Measurements from ENCODE around the gene CELA3A.
"Not testable (repeated sequence)": the region's sequence is repeated elsewhere in the genome, so short reads cannot be mapped to it uniquely, and the experiment has no call there.

CELA3A gene

GRCh38 chr1:21982122-21982521, 19.3 kb upstream of the CELA3A start:
- not testable (repeated sequence) for DNase-seq (ENCODE audit: low spot score)

DNA sequence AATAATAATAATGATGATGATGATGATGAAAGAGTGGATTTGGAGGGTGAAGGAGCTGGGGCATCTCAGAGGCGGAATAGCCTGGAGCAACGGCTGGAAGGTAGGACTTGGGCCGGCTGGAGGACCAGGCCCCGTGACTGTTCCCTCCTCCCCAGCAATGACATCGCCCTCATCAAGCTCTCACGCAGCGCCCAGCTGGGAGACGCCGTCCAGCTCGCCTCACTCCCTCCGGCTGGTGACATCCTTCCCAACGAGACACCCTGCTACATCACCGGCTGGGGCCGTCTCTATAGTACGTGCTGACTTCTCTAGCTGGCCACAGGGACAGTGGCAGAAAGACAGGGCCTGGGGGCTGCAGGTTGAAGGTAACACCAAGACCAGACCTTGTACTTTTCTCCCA, 17.9 kb upstream of the CELA3A start:
- not testable (repeated sequence) for DNase-seq (ENCODE audit: low spot score)

DNA sequence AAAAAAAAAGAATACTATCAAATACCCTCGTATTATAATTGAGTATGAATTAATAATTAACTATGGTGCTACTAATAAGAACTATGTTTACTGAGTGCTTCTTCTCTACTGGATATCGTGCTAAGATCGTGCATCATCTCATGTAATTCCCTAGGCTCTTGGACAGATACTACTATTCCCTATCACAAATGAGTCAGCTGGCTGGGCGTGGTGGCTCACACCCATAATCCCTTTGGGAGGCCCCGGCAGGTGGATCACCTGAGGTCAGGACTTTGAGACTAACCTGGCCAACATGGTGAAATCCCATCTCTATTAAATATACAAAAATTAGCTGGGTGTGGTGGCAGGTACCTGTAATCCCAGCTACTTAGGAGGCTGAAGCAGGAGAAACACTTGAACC, 15.6 kb upstream of the CELA3A start:
- not testable (repeated sequence) for DNase-seq (ENCODE audit: low spot score)

DNA sequence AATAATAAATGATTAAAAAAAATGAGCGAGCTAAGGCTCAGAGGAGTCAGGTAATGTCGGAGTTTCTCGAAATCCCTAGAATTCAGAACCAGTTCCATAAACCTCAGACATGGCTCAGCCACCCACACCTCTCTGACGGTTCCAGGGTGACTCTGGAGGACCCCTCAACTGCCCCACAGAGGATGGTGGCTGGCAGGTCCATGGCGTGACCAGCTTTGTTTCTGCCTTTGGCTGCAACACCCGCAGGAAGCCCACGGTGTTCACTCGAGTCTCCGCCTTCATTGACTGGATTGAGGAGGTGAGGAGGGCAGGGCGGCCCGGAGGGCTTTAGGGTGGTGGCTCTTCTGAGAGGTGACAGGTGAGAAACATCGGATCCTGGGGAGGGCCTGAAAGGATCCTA, 15.1 kb upstream of the CELA3A start:
- DNase-seq (ENCODE audit: low spot score): not testable (repeated sequence)

DNA sequence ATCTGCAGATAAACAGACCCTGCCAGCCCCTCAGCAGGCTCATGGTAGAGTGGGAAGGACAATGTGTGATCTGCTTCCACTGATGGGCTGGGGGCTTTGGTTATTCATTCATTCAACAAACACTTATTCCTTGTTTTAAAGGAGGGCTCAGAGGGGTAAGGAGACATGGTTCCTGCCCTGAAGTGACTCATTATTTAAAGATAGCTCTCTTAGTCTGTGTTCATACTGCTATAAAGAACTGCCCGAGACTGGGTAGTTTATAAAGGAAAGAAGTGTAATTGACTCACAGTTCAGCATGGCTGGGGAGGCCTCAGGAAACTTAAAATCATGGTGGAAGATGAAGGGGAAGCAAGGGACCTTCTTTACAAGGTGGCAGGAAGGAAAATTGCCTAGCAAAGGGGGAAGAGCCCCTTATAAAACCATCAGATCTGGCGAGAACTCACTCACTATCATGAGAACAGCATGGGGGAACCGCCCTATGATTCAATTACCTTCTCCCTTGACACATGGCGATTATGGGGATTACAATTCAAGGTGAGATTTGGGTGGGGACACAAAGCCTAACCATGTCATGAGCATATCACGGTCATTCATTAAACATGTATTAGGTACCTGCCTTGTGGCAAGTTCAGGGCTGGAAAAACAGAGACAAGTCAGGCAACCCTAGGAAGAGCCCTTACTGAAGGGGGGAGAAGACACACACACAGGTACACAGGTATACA, 11.6 kb upstream of the CELA3A start:
- DNase-seq (ENCODE audit: low spot score): not testable (repeated sequence)

DNA sequence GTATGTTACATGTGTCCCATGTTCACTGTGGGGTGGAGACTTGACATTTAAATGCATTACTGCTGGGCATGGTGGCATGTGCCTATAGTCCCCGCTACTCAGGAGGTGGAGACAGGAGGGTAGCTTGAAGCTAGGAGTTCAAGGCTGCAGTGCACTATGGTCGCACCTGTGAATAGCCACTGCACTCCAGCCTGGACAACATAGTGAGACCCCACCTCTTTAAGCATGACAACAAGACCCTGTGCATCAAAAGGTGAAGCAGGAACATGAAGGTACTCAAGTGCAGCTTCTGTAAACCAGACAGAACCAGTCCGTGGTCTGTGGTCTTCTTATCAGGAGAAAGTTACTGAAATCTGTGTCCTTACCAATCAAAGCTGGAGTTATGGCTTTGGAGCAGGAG, 9.3 kb upstream of the CELA3A start:
- not testable (repeated sequence) for DNase-seq (ENCODE audit: low spot score)

- DNase-seq (ENCODE audit: low spot score): not testable (repeated sequence)
These were observed 6.7 kb upstream of the CELA3A start for GRCh38 chr1:21994716-21995115.

DNA sequence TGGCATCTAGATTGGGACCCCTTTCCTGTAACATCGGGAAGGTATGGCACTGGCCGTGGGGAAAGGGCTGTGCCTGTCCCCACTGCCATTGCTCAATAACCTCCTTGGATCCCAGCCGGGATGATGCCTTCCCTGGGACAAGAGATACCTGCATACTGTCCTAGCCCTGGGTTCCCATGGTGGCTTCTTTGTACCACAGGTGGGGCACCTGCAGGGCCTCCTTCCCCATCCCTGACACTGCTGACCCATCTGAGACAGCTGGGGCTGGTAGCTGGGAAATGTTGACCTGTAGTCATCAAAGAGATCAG, 4.8 kb upstream of the CELA3A start:
- DNase-seq (ENCODE audit: low spot score): not testable (repeated sequence)

DNA sequence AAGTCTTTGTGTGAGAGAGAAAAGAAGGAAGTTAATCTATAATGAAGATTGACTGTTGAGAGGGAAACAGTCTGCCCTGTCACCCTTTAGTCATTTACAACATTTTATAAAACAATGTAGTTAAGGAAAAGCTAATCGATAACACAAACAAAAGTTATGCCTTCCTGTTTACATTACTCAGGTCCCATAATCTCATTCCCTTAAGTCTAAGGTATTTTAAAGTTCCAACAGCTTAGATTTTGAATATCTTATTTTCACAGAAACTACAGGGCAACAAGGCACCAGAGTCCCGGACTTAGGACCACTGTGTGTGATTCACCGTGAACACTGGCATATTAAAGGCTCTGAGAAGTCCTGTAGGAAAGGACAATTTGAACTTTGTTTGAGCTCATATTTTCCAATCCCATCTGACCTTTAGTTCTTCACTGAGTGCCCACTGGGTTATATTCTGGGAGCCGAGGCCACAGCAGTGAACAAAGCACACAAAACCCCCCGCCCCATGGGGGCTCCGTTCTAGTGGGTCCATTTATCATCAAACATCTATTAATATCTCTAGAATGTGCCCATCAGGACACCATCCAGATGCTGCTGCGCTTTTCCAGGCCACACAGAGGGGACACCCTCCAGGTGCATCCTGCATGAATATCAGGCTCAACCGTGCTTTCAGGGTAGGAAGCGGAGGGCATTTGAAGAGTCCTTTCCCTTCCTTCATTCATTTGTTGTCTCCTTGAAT, 3.4 kb upstream of the CELA3A start:
- not testable (repeated sequence) for DNase-seq (ENCODE audit: low spot score)

GRCh38 chr1:21998624-21999294, 2.7 kb upstream of the CELA3A start:
- not testable (repeated sequence) for DNase-seq (ENCODE audit: low spot score)

DNA sequence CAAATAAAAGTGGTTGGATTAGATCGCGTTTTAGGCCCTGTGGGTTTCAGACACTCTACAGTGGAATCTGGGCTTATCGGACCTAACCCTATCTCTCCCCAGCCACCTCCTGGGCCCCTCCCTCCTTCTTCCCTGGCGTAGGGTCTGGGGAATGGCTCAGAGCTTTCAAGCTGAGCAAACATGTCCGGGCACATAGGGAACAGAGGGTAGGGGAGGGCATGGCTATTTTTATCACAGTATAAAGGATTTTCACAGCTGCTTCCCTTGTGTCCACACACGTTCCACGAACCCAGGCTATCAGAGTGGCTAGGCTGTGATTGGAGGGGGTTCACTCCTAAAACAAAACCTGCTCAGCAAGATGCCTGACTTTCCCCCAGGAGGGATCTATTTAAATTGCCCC, 1.8 kb upstream of the CELA3A start:
- not testable (repeated sequence) for DNase-seq (ENCODE audit: low spot score)

DNA sequence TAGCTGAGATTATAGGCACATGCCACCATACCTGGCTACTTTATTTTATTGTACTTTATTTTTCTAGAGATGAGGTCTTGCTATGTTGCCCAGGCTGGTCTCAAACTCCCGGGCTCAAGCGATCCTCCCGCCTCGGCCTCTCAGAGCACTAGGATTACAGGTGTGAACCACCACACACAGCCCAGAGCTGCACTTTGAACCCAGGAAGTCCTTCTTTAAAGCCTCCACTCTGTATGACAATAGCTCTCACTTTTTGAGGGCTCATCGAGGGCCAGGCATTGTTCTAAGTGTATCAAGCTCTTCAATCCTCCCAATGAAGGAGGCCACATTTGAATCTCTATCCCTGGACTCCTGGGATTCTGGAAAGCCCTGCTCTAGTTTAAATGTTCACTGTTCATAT, 1.0 kb downstream of the CELA3A start:
- DNase-seq (ENCODE audit: low spot score): not testable (repeated sequence)

GRCh38 chr1:22002875-22003274, 1.4 kb downstream of the CELA3A start:
- DNase-seq (ENCODE audit: low spot score): not testable (repeated sequence)

DNA sequence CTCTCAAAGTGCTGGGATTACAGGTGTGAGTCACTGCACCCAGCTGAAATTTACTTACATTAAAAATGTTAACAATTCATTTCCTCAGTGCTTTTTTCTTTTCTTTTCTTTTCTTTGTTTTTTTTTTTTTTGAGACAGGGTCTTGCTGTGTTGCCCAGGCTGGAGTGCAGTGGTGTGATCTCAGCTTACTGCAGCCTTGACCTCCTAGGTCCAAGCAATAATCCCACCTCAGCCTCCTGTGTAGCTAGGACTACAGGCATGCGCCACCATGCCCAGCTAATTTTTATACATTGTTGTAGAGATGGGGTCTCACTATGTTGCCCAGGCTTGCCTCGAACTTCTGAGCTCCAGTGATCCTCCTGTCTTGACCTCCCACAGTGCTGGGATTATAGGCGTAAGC, 2.5 kb downstream of the CELA3A start:
- not testable (repeated sequence) for DNase-seq (ENCODE audit: low spot score)

- DNase-seq (ENCODE audit: low spot score): not testable (repeated sequence)
These were observed 4.0 kb downstream of the CELA3A start for GRCh38 chr1:22005261-22006149.

GRCh38 chr1:22006736-22007135, 5.3 kb downstream of the CELA3A start:
- not testable (repeated sequence) for DNase-seq (ENCODE audit: low spot score)

GRCh38 chr1:22007262-22007661, 5.8 kb downstream of the CELA3A start:
- not testable (repeated sequence) for DNase-seq (ENCODE audit: low spot score)

DNA sequence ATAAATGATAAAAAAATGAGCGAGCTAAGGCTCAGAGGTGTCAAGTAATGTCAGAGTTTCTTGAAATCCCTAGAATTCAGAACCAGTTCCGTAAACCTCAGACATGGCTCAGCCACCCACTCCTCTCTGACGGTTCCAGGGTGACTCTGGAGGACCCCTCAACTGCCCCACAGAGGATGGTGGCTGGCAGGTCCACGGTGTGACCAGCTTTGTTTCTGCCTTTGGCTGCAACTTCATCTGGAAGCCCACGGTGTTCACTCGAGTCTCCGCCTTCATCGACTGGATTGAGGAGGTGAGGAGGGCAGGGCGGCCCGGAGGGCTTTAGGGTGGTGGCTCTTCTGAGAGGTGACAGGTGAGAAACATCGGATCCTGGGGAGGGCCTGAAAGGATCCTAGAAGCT, 8.1 kb downstream of the CELA3A start:
- not testable (repeated sequence) for DNase-seq (ENCODE audit: low spot score)

DNA sequence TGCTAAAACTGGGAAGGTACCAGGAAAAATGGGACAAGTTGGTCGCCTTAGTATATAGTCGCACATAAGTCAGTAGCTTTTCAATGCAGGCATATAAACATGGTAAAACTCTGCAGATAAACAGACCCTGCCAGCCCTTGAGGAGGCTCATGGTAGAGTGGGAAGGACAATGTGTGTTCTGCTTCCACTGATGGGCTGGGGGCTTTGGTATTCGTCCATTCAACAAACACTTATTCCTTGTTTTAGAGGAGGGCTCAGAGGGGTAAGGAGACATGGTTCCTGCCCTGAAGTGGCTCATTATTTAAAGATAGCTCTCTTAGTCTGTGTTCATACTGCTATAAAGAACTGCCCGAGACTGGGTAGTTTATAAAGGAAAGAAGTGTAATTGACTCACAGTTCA, 11.3 kb downstream of the CELA3A start:
- not testable (repeated sequence) for DNase-seq (ENCODE audit: low spot score)

DNA sequence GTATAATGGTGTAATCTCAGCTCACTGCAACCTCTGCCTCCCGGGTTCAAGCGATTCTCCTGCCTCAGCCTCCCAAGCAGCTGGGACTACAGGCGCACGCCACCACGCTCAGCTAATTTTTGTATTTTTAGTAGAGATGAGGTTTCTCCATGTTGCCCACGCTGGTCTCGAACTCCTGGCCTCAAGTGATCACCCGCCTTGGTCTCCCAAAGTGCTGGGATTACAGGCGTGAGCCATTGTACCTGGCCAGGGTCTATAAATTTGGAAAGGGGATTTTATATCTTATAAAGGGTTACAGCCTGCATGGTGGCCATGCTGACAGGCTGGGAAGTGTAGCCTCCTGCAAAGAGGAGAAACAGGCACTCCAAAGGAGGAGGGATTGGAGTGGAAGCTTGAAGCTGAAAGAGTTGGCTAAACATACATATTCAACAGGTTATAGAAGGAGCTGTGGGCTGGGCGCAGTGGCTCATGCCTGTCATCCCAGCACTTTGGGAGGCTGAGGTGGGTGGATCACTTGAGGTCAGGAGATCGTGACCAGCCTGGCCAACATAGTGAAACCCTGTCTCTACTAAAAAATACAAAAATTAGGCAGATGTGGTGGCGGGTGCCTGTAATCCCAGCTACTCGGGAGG, 13.2 kb downstream of the CELA3A start:
- not testable (repeated sequence) for DNase-seq (ENCODE audit: low spot score)

Measured in CD4-positive, alpha-beta T cell treated with Interleukin-6 at 100 ng/mL for 8 hours (primary cell).